ENCODE results near the gene PRR16. TPM values are rescaled to one million over a fixed set of nuclear protein-coding genes. Genes with fewer than 3 reads are reported as not detected.

The PRR16 gene
- total RNA-seq, 1 donor from 2014 or later: not detected

DNA sequence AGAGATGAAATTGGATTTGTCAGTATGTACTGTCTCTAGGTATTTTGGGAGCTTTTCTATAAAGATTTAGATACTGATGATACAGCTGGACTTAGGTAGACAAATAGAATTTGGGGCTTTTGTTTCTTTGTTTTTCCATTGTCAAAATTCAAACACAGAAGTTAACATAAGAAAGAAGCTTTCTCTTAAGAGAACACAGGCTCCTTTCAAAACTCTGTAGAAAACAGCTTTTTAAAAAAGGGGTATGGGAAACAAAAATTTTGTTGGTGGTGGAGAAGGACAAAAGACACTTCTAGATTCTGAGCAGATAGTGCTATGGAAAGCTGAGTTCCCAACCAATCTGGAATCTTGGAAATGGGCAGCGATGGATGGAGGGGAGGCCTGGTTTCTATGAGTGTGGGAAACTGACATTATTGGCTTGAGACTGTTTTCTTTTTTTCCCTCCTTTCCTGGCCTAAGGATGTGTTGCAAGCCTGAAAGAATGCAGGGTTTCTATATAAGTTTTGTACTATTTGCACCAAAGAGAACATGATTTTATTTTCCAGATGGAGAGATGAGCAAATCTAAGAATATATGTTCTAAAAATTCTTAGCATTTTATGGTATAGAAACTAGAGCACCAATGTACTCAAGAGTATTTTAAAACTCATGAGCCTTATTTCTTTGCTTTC is 240.0 kb downstream of the PRR16 start:
- no peaks in the 10 kb centered on the region for H3K4me1 Mint-ChIP-seq (ENCODE audit: low read depth)

GRCh38 chr5:120706877-120707276 is 242.8 kb downstream of the PRR16 start:
- no peaks in the 10 kb centered on the region for H3K36me3 Mint-ChIP-seq (ENCODE audit: low read depth)
- intact Hi-C loops (cut with micrococcal nuclease): loop anchor here (1.0 kb wide), 1 partner anchor 36 kb away; no protein-coding TSS in a partner anchor
- DNase-seq (ENCODE audit: low spot score): no peak
- H3K27ac Mint-ChIP-seq: no peak overlapping the region
- H3K4me3 Mint-ChIP-seq: no peak overlapping the region
- H3K4me1 Mint-ChIP-seq (ENCODE audit: low read depth): no peaks in the 10 kb centered on the region
- no peaks in the 10 kb centered on the region for H3K9me3 Mint-ChIP-seq
- H3K27me3 Mint-ChIP-seq (ENCODE audit: insufficient read depth): peaks cover 2% of the 10 kb centered on the region

More for the DNA sequence above, 240.0 kb downstream of the PRR16 start:
- no peak overlapping the region for H3K4me3 Mint-ChIP-seq
- H3K9me3 Mint-ChIP-seq: no peaks in the 10 kb centered on the region
- no peak for DNase-seq (ENCODE audit: low spot score)
- peaks cover 2% of the 10 kb centered on the region for H3K27me3 Mint-ChIP-seq (ENCODE audit: insufficient read depth)
- intact Hi-C loops (cut with micrococcal nuclease): no loop called here
- H3K27ac Mint-ChIP-seq: no peak overlapping the region
- no peaks in the 10 kb centered on the region for H3K36me3 Mint-ChIP-seq (ENCODE audit: low read depth)

DNA sequence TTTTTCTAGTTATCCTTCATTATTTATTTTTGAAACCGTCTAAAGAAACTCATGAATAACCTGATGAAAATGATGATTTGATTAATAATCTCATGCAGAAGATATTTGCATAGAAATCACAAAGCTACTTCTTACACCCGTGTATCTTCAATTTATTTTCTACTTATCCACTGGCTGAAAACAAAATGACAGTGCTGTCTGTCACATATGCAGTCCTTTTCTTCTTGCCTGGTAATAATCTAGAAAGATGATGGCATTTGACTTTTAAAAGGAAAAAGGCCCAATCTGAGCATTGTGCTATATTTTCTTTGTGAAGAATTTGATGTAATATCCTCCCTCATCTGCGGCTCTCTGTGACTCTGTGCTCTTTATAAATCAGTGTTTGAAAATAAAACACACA is 253.3 kb downstream of the PRR16 start:
- no peaks in the 10 kb centered on the region for H3K27me3 Mint-ChIP-seq (ENCODE audit: insufficient read depth)
- DNase-seq (ENCODE audit: low spot score): no peak
- intact Hi-C loops (cut with micrococcal nuclease): no loop called here

GRCh38 chr5:120730214-120730613 is 266.1 kb downstream of the PRR16 start:
- no peak for DNase-seq (ENCODE audit: low spot score)
- H3K9me3 Mint-ChIP-seq: no peaks in the 10 kb centered on the region
- no peaks in the 10 kb centered on the region for H3K4me1 Mint-ChIP-seq (ENCODE audit: low read depth)
- no peaks in the 10 kb centered on the region for H3K27me3 Mint-ChIP-seq (ENCODE audit: insufficient read depth)
- H3K36me3 Mint-ChIP-seq (ENCODE audit: low read depth): no peaks in the 10 kb centered on the region
- no peak overlapping the region for H3K27ac Mint-ChIP-seq
- H3K4me3 Mint-ChIP-seq: no peak overlapping the region
- intact Hi-C loops (cut with micrococcal nuclease): no loop called here

More for the DNA sequence above, 253.3 kb downstream of the PRR16 start:
- Mint-ChIP-seq H3K4me3 (no peak overlapping the region), H3K4me1 (ENCODE audit: low read depth) (no peaks in the 10 kb centered on the region), H3K27ac (no peak overlapping the region), H3K9me3 (no peaks in the 10 kb centered on the region), H3K36me3 (ENCODE audit: low read depth) (no peaks in the 10 kb centered on the region)

- no peaks in the 10 kb centered on the region for H3K27me3 Mint-ChIP-seq (ENCODE audit: insufficient read depth)
- no peak for DNase-seq (ENCODE audit: low spot score)
- H3K27ac Mint-ChIP-seq: no peak overlapping the region
- no peaks in the 10 kb centered on the region for H3K9me3 Mint-ChIP-seq
- no peaks in the 10 kb centered on the region for H3K4me1 Mint-ChIP-seq (ENCODE audit: low read depth)
- intact Hi-C loops (cut with micrococcal nuclease): no loop called here
- H3K4me3 Mint-ChIP-seq: no peak overlapping the region
- no peaks in the 10 kb centered on the region for H3K36me3 Mint-ChIP-seq (ENCODE audit: low read depth)
Measured at GRCh38 chr5:120734033-120734432, 269.9 kb downstream of the PRR16 start.

DNA sequence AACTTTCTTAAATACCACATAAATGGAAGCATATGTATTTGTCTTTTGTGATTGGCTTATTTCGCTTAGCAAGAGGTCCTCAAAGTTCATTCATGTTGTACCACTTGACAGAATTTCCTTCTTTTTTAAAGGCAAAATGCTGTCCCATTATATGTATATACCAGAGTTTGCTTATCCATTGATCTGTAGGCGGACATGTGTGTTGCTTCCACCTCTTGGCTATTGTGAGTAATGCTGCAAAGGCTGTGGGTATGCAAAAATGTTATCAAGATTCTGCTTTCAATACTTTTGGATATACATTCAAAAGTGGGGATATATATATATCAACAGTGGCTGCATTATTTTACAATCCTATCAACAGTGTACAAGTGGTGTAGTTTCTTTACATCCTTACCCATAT is 271.0 kb downstream of the PRR16 start:
- DNase-seq (ENCODE audit: low spot score): no peak
- Mint-ChIP-seq H3K4me3 (no peak overlapping the region), H3K27ac (no peak overlapping the region), H3K27me3 (ENCODE audit: insufficient read depth) (no peaks in the 10 kb centered on the region), H3K9me3 (no peaks in the 10 kb centered on the region), H3K4me1 (ENCODE audit: low read depth) (no peaks in the 10 kb centered on the region), H3K36me3 (ENCODE audit: low read depth) (no peaks in the 10 kb centered on the region)
- intact Hi-C loops (cut with micrococcal nuclease): no loop called here
